ENCODE data around the gene SNX5. TPM values are rescaled to one million over a fixed set of nuclear protein-coding genes. Genes with fewer than 3 reads are reported as not detected.

The SNX5 gene
- total RNA-seq, 4 donors from 2014 or later = 79.8 to 128 (median 100) TPM

GRCh38 chr20:17904027-17904426 is 64.6 kb downstream of the SNX5 start:
- Histone ChIP-seq H3K4me1 (no peaks in the 10 kb centered on the region), H3K36me3 (no peaks in the 10 kb centered on the region), H3K4me3 (no peak overlapping the region), H3K27ac (no peak overlapping the region), H3K9me3 (no peaks in the 10 kb centered on the region), H3K27me3 (no peaks in the 10 kb centered on the region)
- no peak for DNase-seq (ENCODE audit: low spot score in 2 of 2)
- 76 to 82% methylated on average over 3 of the region's 3 CpGs for WGBS, 2 donors
- no peak for TF ChIP-seq CTCF (IDR thresholded peaks at IDR 0.05)
- TF ChIP-seq POLR2A (IDR thresholded peaks at IDR 0.05) = no peak
- TF ChIP-seq EP300 (IDR thresholded peaks at IDR 0.05) = no peak

- TF ChIP-seq EP300 (IDR thresholded peaks at IDR 0.05) (no peak), POLR2A (IDR thresholded peaks at IDR 0.05) (no peak), CTCF (IDR thresholded peaks at IDR 0.05) (no peak)
- WGBS, 2 donors = 57 to 81% methylated on average over 4 of the region's 4 CpGs
- no peaks in the 10 kb centered on the region for H3K9me3 ChIP-seq
- no peak overlapping the region for H3K4me3 ChIP-seq
- peaks cover 0 to 3% (median 0%) of the 10 kb centered on the region in 4 donors for H3K4me1 ChIP-seq
- no peaks in the 10 kb centered on the region for H3K27me3 ChIP-seq
- no peaks in the 10 kb centered on the region for H3K36me3 ChIP-seq
- no peak overlapping the region for H3K27ac ChIP-seq
- no peak for DNase-seq (ENCODE audit: low spot score in 2 of 2)
Observed at GRCh38 chr20:17902531-17903083, 66.0 kb downstream of the SNX5 start.

GRCh38 chr20:17901971-17902370 is 66.6 kb downstream of the SNX5 start:
- Histone ChIP-seq H3K36me3 (no peaks in the 10 kb centered on the region), H3K4me3 (no peak overlapping the region), H3K27me3 (no peaks in the 10 kb centered on the region), H3K9me3 (no peaks in the 10 kb centered on the region), H3K4me1 (peaks cover 0 to 6% (median 1%) of the 10 kb centered on the region in 4 donors), H3K27ac (no peak overlapping the region)
- WGBS, 2 donors = 84 to 97% methylated on average over 4 of the region's 4 CpGs
- TF ChIP-seq CTCF (IDR thresholded peaks at IDR 0.05) (no peak), POLR2A (IDR thresholded peaks at IDR 0.05) (no peak), EP300 (IDR thresholded peaks at IDR 0.05) (no peak)
- no peak for DNase-seq (ENCODE audit: low spot score in 2 of 2)

GRCh38 chr20:17898548-17898994 is 70.0 kb downstream of the SNX5 start:
- no peak overlapping the region for H3K4me3 ChIP-seq
- 50% methylated on average over 7 of the region's 7 CpGs for WGBS, 2 donors
- no peak overlapping the region for H3K27ac ChIP-seq
- peak; percentile 72 to 92 for DNase-seq (ENCODE audit: low spot score in 2 of 2)
- TF ChIP-seq CTCF (IDR thresholded peaks at IDR 0.05) (peak; percentile 85 to 92 (median 89)), POLR2A (IDR thresholded peaks at IDR 0.05) (no peak), EP300 (IDR thresholded peaks at IDR 0.05) (peak in 1 of 2 donors; percentile 71)
- H3K4me1 ChIP-seq = peaks cover 0 to 30% (median 12%) of the 10 kb centered on the region in 4 donors
- no peaks in the 10 kb centered on the region for H3K27me3 ChIP-seq
- H3K9me3 ChIP-seq = no peaks in the 10 kb centered on the region
- H3K36me3 ChIP-seq = no peaks in the 10 kb centered on the region

- H3K27ac ChIP-seq = no peak overlapping the region
- H3K36me3 ChIP-seq = no peaks in the 10 kb centered on the region
- H3K9me3 ChIP-seq = peaks cover 0 to 2% (median 0%) of the 10 kb centered on the region in 4 donors
- no peak overlapping the region for H3K4me3 ChIP-seq
- 85 to 97% methylated on average over 1 of the region's 1 CpG for WGBS, 2 donors
- TF ChIP-seq EP300 (IDR thresholded peaks at IDR 0.05) = no peak
- TF ChIP-seq CTCF (IDR thresholded peaks at IDR 0.05) = no peak
- no peak for TF ChIP-seq POLR2A (IDR thresholded peaks at IDR 0.05)
- peaks cover 0 to 30% (median 12%) of the 10 kb centered on the region in 4 donors for H3K4me1 ChIP-seq
- no peak for DNase-seq (ENCODE audit: low spot score in 2 of 2)
- H3K27me3 ChIP-seq = no peaks in the 10 kb centered on the region
Observed at GRCh38 chr20:17897566-17898307, 70.9 kb downstream of the SNX5 start.

All from tibial nerve (tissue), 4 donors.